ENCODE results near the gene TYW3. TPM values are rescaled to one million over a fixed set of nuclear protein-coding genes. Genes with fewer than 3 reads are reported as not detected.

The TYW3 gene
- total and polyA plus RNA-seq, 4 donors: 6.2 to 13.1 (median 8.3) TPM

- Histone ChIP-seq H3K9ac (ENCODE audit: low read depth in 1 of 2, low read length in 2 of 2) (no peak overlapping the region), H3K4me1 (ENCODE audit: control insufficient read depth in 4 of 4, insufficient read depth in 4 of 4, low read length in 3 of 4) (peaks cover 0 to 2% (median under 1%) of the 10 kb centered on the region in 4 donors), H3K4me3 (ENCODE audit: low read depth in 1 of 3, low read length in 3 of 3) (no peak overlapping the region), H3K27ac (ENCODE audit: low read depth in 1 of 2, low read length in 2 of 2) (no peak overlapping the region), H3K9me3 (ENCODE audit: control insufficient read depth in 4 of 4, low read length in 3 of 4) (no peaks in the 10 kb centered on the region), H3K36me3 (ENCODE audit: control insufficient read depth in 4 of 4, insufficient read depth in 3 of 4, low read depth in 1 of 4, low read length in 3 of 4) (peaks cover 5 to 22% (median 21%) of the 10 kb centered on the region in 4 donors), H3K27me3 (ENCODE audit: control insufficient read depth in 4 of 4, insufficient read depth in 4 of 4, low read length in 3 of 4) (no peaks in the 10 kb centered on the region)
- no peak for DNase-seq (ENCODE audit: low spot score)
- TF ChIP-seq TAF1 (conservative IDR thresholded peaks at IDR 0.05) (no peak), RAD21 (IDR thresholded peaks at IDR 0.05) (no peak), YY1 (IDR thresholded peaks at IDR 0.05) (no peak)
Observed at GRCh38 chr1:74699331-74699730, 33.6 kb upstream of the TYW3 start.

- peaks cover 5 to 57% (median 48%) of the 10 kb centered on the region in 4 donors for H3K36me3 ChIP-seq (ENCODE audit: control insufficient read depth in 4 of 4, insufficient read depth in 3 of 4, low read depth in 1 of 4, low read length in 3 of 4)
- H3K9me3 ChIP-seq (ENCODE audit: control insufficient read depth in 4 of 4, low read length in 3 of 4): no peaks in the 10 kb centered on the region
- H3K27me3 ChIP-seq (ENCODE audit: control insufficient read depth in 4 of 4, insufficient read depth in 4 of 4, low read length in 3 of 4): no peaks in the 10 kb centered on the region
- no peak for TF ChIP-seq YY1 (IDR thresholded peaks at IDR 0.05)
- H3K9ac ChIP-seq (ENCODE audit: low read depth in 1 of 2, low read length in 2 of 2): no peak overlapping the region
- 95% methylated on average over 6 of the region's 6 CpGs for WGBS
- H3K27ac ChIP-seq (ENCODE audit: low read depth in 1 of 2, low read length in 2 of 2): no peak overlapping the region
- H3K4me1 ChIP-seq (ENCODE audit: control insufficient read depth in 4 of 4, insufficient read depth in 4 of 4, low read length in 3 of 4): peaks cover 0 to 2% (median under 1%) of the 10 kb centered on the region in 4 donors
- no peak overlapping the region for H3K4me3 ChIP-seq (ENCODE audit: low read depth in 1 of 3, low read length in 3 of 3)
- no peak for DNase-seq (ENCODE audit: low spot score)
Observed at GRCh38 chr1:74703386-74704182, 29.4 kb upstream of the TYW3 start.

GRCh38 chr1:74712881-74713280, 20.1 kb upstream of the TYW3 start:
- TF ChIP-seq GABPA (IDR thresholded peaks at IDR 0.05 in 1 of 2, conservative IDR thresholded peaks at IDR 0.05 in 1 of 2) (no peak), EGR1 (IDR thresholded peaks at IDR 0.05; ENCODE audit: low read depth in 2 of 2) (no peak), REST (IDR thresholded peaks at IDR 0.05) (no peak), NR2F2 (IDR thresholded peaks at IDR 0.05) (no peak), YY1 (IDR thresholded peaks at IDR 0.05) (no peak), RXRA (IDR thresholded peaks at IDR 0.05) (no peak), FOXA2 (IDR thresholded peaks at IDR 0.05) (no peak), HNF4G (IDR thresholded peaks at IDR 0.05) (no peak), ZBTB33 (IDR thresholded peaks at IDR 0.05) (no peak), SP1 (IDR thresholded peaks at IDR 0.05) (no peak), JUND (IDR thresholded peaks at IDR 0.05) (no peak), ATF3 (IDR thresholded peaks at IDR 0.05) (no peak), RAD21 (IDR thresholded peaks at IDR 0.05) (no peak), MAX (IDR thresholded peaks at IDR 0.05) (no peak), FOXA1 (IDR thresholded peaks at IDR 0.05) (no peak), CTCF (IDR thresholded peaks at IDR 0.05; ENCODE audit: low read depth, low read length, missing input control) (no peak), TAF1 (conservative IDR thresholded peaks at IDR 0.05) (no peak)
- Histone ChIP-seq H3K36me3 (ENCODE audit: control insufficient read depth in 4 of 4, insufficient read depth in 3 of 4, low read depth in 1 of 4, low read length in 3 of 4) (peaks cover 5 to 85% (median 66%) of the 10 kb centered on the region in 4 donors), H3K9me3 (ENCODE audit: control insufficient read depth in 4 of 4, low read length in 3 of 4) (no peaks in the 10 kb centered on the region), H3K4me1 (ENCODE audit: control insufficient read depth in 4 of 4, insufficient read depth in 4 of 4, low read length in 3 of 4) (no peaks in the 10 kb centered on the region), H3K27ac (ENCODE audit: low read depth in 1 of 2, low read length in 2 of 2) (no peak overlapping the region), H3K4me3 (ENCODE audit: low read depth in 1 of 3, low read length in 3 of 3) (no peak overlapping the region), H3K27me3 (ENCODE audit: control insufficient read depth in 4 of 4, insufficient read depth in 4 of 4, low read length in 3 of 4) (no peaks in the 10 kb centered on the region), H3K9ac (ENCODE audit: low read depth in 1 of 2, low read length in 2 of 2) (no peak overlapping the region)
- no peak for DNase-seq (ENCODE audit: low spot score)
- WGBS: 69% methylated on average over 1 of the region's 1 CpG

All from liver (tissue), 9 donors.